Right lobe of liver (tissue), 6 donors: ENCODE data around the gene MAU2. TPM values are rescaled to one million over a fixed set of nuclear protein-coding genes. Genes with fewer than 3 reads are reported as not detected.

Experiments used
- ATAC-seq, 4 donors: fragments of 200-7000 bp; cut with Tn5 transposase; one replicate each; pipeline ENCODE4 v1.9.1; 2020; ENCODE audit warnings: mild to moderate bottlenecking in 4 of 4, moderate library complexity in 4 of 4
- DNase-seq, 3 donors: peaks; one replicate each; pipeline ENCODE4 v3.0.0-alpha.2; 2020
- H3K27ac ChIP-seq, 3 donors: fragments of 200-600 bp; one replicate each; pipeline ENCODE4 v1.8.0; 2022
- H3K27me3 ChIP-seq, 2 donors: fragments of 200-600 bp; one replicate each; pipeline ENCODE4 v1.8.0; 2022
- H3K36me3 ChIP-seq, 4 donors: fragments of 200-600 bp; sonication (generic) in 1 of 4; one replicate each; pipeline versions ENCODE4 v1.5.1 to v1.8.0; 2017 to 2022; ENCODE audit warnings: control low read depth in 1 of 4
- H3K4me1 ChIP-seq, 4 donors: fragments of 200-600 bp; sonication (generic) in 1 of 4; one replicate each; pipeline versions ENCODE4 v1.5.1 to v1.8.0; 2017 to 2022; ENCODE audit warnings: control low read depth in 1 of 4
- H3K4me3 ChIP-seq, 3 donors: fragments of 200-600 bp; one replicate each; pipeline ENCODE4 v1.8.0; 2022
- H3K9me3 ChIP-seq, 4 donors: fragments of 200-600 bp; sonication (generic) in 1 of 4; one replicate each; pipeline versions ENCODE4 v1.5.1 to v1.8.0; 2017 to 2022; ENCODE audit warnings: control low read depth in 1 of 4
- CTCF ChIP-seq, 4 donors: fragments of 200-600 bp in 3 of 4; fragments of 450-650 bp in 1 of 4; IDR thresholded peaks; one replicate each; pipeline versions ENCODE4 v1.5.1 to v1.8.0; 2016 to 2022; ENCODE audit warnings: antibody characterized with exemption in 4 of 4, mild to moderate bottlenecking in 2 of 4
- POLR2A ChIP-seq: fragments of 450-650 bp; IDR thresholded peaks from one replicate; pipeline ENCODE4 v1.6.1; 2017; ENCODE audit warnings: antibody characterized with exemption, mild to moderate bottlenecking
- WGBS: methylation state at CpG from one replicate; pipeline ENCODE4 v1.1.6; 2018; ENCODE audit warnings: low coverage, low lambda C conversion rate; ENCODE audit not compliant: insufficient coverage; ENCODE audit errors: missing lambda C conversion rate; 5-methylcytosine and 5-hydroxymethylcytosine counted together
- intact Hi-C, 2 donors: fragments of 100-400 bp; cut with DNase I; formaldehyde crosslinking; loops; one replicate each; pipeline versions ENCODE4 v1.11.2 to v1.14.1; 2022
- total RNA-seq, 6 experiments: library from RNA; depleted of rRNA in 2 of 6; stranded (reverse); fragments of >200 nt in 2 of 6; fragmentation: NEBNext Ultra II Directional in 3 of 6; extraction: Animal tissue kit (Norgen Biotek cat#: 25700) in 3 of 6; gene quantifications; one replicate each; pipeline versions ENCODE4 v1.1.0 to v1.2.4, GENCODE V29; 2016 to 2023
- donor health status: DM: no; HTN: yes; CAD: no.
- donor health status: DM: no; HTN: no; CAD: no.
- donor health status: DM: no; HTN: no; CAD: no.
- donor health status: DM: no; HTN: yes; CAD: no.
- donor health status: DM: no; HTN: yes; CAD: no.

The MAU2 gene
- total RNA-seq, 6 experiments from 2014 or later = 10.4 to 30.4 (median 19.3) TPM

- Histone ChIP-seq H3K36me3 (peaks cover 0 to 40% (median 9%) of the 10 kb centered on the region in 4 donors), H3K4me1 (peaks cover 0 to 32% (median 16%) of the 10 kb centered on the region in 4 donors), H3K4me3 (no peak overlapping the region), H3K9me3 (no peaks in the 10 kb centered on the region), H3K27me3 (no peaks in the 10 kb centered on the region), H3K27ac (no peak overlapping the region)
- intact Hi-C loops = no loop called here
- no peak for ATAC-seq
- no peak for DNase-seq
- TF ChIP-seq CTCF (IDR thresholded peaks at IDR 0.05) (no peak), POLR2A (no peak)
- WGBS = 29% methylated on average over 1 of the region's 12 CpGs
Observed at GRCh38 chr19:19276386-19276785, 44.2 kb upstream of the MAU2 start.

DNA sequence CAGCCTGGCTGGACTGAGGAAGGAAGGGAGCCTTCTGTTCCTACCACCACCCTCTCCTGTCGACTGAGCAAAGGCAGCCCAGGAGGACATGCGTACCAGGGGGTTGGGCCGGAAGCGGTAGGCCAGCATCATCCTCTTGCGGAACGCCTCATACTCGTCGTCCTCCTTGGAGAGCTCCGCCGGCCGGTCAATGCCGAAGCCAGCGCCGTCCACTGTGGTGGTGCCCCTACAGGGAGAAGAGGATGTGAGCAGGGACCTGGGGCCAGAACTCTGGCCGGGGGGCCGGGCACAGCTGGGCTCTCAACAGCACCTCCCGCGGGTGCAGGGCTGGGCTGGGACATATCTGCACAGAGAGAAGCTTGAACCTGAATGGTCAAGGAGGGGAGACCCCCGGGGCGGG is 43.8 kb upstream of the MAU2 start:
- H3K4me3 ChIP-seq = no peak overlapping the region
- peaks cover 0 to 30% (median 15%) of the 10 kb centered on the region in 4 donors for H3K4me1 ChIP-seq
- WGBS = 100% methylated on average over 2 of the region's 20 CpGs
- H3K36me3 ChIP-seq = peaks cover 0 to 40% (median 10%) of the 10 kb centered on the region in 4 donors
- H3K9me3 ChIP-seq = no peaks in the 10 kb centered on the region
- DNase-seq (no peak), ATAC-seq (no peak)
- H3K27me3 ChIP-seq = no peaks in the 10 kb centered on the region
- intact Hi-C loops = no loop called here
- TF ChIP-seq POLR2A = no peak
- no peak for TF ChIP-seq CTCF (IDR thresholded peaks at IDR 0.05)
- no peak overlapping the region for H3K27ac ChIP-seq

- H3K4me1 ChIP-seq = peaks cover 0 to 24% (median 11%) of the 10 kb centered on the region in 4 donors
- DNase-seq (no peak), ATAC-seq (no peak)
- peaks cover 0 to 40% (median 10%) of the 10 kb centered on the region in 4 donors for H3K36me3 ChIP-seq
- TF ChIP-seq POLR2A = no peak
- no peak for TF ChIP-seq CTCF (IDR thresholded peaks at IDR 0.05)
- no peaks in the 10 kb centered on the region for H3K27me3 ChIP-seq
- intact Hi-C loops = no loop called here
- WGBS = no CpG with 5 or more reads among the region's 7 CpGs
- no peak overlapping the region for H3K27ac ChIP-seq
- no peak overlapping the region for H3K4me3 ChIP-seq
- no peaks in the 10 kb centered on the region for H3K9me3 ChIP-seq
Observed at GRCh38 chr19:19278315-19278714, 42.3 kb upstream of the MAU2 start.

DNA sequence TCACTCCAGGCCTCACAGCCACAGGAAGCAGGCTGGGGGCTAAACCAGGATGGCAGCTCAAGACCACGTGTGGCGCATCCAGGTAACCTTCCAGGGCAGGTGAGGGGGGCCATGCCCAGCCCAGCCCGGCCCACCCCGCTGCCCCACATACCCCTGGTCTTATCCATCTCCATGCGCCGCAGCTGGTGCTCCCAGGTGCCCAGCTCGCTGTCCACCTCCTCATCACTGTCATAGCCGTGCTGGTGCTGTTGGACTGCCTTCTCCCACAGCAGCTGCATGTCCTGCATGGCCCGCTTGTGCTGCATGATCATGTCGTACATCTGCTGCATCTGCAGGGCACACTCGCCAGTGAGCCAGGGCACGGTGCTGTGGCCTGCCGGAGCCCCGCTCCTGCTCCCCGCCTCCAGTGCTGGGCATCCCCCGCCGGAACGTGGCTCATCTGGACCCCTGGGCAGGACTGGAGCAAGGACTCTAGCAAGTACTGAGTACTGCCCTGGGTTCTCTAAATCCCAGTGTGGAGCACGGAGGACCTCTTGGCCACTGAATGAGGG is 41.5 kb upstream of the MAU2 start:
- H3K4me3 ChIP-seq = no peak overlapping the region
- WGBS = 88% methylated on average over 4 of the region's 19 CpGs

More for the DNA sequence above, 41.5 kb upstream of the MAU2 start:
- intact Hi-C loops = no loop called here
- Histone ChIP-seq H3K4me1 (peaks cover 0 to 15% (median 7%) of the 10 kb centered on the region in 4 donors), H3K27ac (no peak overlapping the region), H3K9me3 (no peaks in the 10 kb centered on the region), H3K36me3 (peaks cover 0 to 44% (median 10%) of the 10 kb centered on the region in 4 donors), H3K27me3 (no peaks in the 10 kb centered on the region)
- ATAC-seq (no peak), DNase-seq (no peak)
- TF ChIP-seq POLR2A (no peak), CTCF (IDR thresholded peaks at IDR 0.05) (no peak)
